Measurements from ENCODE around the gene IL6ST.
"Not testable (repeated sequence)": the region's sequence is repeated elsewhere in the genome, so short reads cannot be mapped to it uniquely, and the experiment has no call there.

IL6ST gene

DNA sequence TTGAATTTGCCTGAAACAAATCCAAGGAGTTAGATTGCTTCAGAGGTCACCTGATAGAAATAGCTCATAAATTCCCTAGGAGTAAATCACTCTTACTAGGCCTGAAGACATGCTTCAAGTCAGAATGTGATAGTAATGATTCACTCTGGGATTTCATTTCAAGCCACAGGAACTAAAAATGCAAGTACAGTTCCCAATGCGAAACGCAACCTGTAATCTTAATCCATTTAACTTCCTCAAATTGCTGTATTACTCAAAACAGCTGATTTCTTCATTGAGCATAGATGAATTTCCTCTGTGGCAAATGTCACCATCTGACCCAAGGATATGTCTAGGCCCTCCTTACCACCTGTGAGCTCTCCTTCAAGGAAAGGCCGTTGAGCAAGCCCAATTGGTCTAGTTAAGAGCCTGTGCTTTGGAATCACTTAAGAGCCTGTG is 32.1 kb upstream of the IL6ST start:
- no peak for DNase-seq (ENCODE audit: extremely low spot score)
- CTCF ChIA-PET, result interaction anchor here (0.6 kb wide), 1 partner anchor 31 kb away, joined by 3 read pairs; no protein-coding TSS in a partner anchor
- POLR2A ChIA-PET, result no interaction called here
- TF ChIP-seq NFRKB (IDR thresholded peaks at IDR 0.05), result no peak
- TF ChIP-seq ZNF384 (IDR thresholded peaks at IDR 0.05), result no peak
- no peak for TF ChIP-seq ARNT (IDR thresholded peaks at IDR 0.05)
- TF ChIP-seq FOXK2 (IDR thresholded peaks at IDR 0.05), result no peak
- TF ChIP-seq PKNOX1 (IDR thresholded peaks at IDR 0.05), result no peak
- no peak for TF ChIP-seq LEF1 (IDR thresholded peaks at IDR 0.05; ENCODE audit: borderline replicate concordance)
- no peak for TF ChIP-seq ELF4 (IDR thresholded peaks at IDR 0.05)
- no peak for TF ChIP-seq BHLHE40 (IDR thresholded peaks at IDR 0.05; ENCODE audit: borderline replicate concordance)
- no peak for TF ChIP-seq FOXM1 (IDR thresholded peaks at IDR 0.05; ENCODE audit: borderline replicate concordance)
- no peak for TF ChIP-seq CTBP1 (IDR thresholded peaks at IDR 0.05; ENCODE audit: borderline replicate concordance)
- no peak for TF ChIP-seq SP1 (IDR thresholded peaks at IDR 0.05)
- TF ChIP-seq FOXA1 (IDR thresholded peaks at IDR 0.05), result no peak

GRCh38 chr5:56025151-56025885 is 30.6 kb upstream of the IL6ST start:
- ChIA-PET CTCF (no interaction called here), POLR2A (no interaction called here)
- TF ChIP-seq TARDBP (IDR thresholded peaks at IDR 0.05) (no peak), SP1 (IDR thresholded peaks at IDR 0.05) (no peak), FOXM1 (IDR thresholded peaks at IDR 0.05; ENCODE audit: borderline replicate concordance) (no peak), NFRKB (IDR thresholded peaks at IDR 0.05) (no peak), FOXK2 (IDR thresholded peaks at IDR 0.05) (no peak), ZNF384 (IDR thresholded peaks at IDR 0.05) (no peak), LEF1 (IDR thresholded peaks at IDR 0.05; ENCODE audit: borderline replicate concordance) (no peak), CTBP1 (IDR thresholded peaks at IDR 0.05; ENCODE audit: borderline replicate concordance) (no peak), PKNOX1 (IDR thresholded peaks at IDR 0.05) (no peak), ARNT (IDR thresholded peaks at IDR 0.05) (no peak), HDGF (IDR thresholded peaks at IDR 0.05; ENCODE audit: borderline replicate concordance) (no peak), L3MBTL2 (conservative IDR thresholded peaks at IDR 0.05) (no peak), FOXA1 (IDR thresholded peaks at IDR 0.05) (no peak), ELF4 (IDR thresholded peaks at IDR 0.05) (no peak), SUZ12 (IDR thresholded peaks at IDR 0.05) (no peak), BHLHE40 (IDR thresholded peaks at IDR 0.05; ENCODE audit: borderline replicate concordance) (no peak)

DNA sequence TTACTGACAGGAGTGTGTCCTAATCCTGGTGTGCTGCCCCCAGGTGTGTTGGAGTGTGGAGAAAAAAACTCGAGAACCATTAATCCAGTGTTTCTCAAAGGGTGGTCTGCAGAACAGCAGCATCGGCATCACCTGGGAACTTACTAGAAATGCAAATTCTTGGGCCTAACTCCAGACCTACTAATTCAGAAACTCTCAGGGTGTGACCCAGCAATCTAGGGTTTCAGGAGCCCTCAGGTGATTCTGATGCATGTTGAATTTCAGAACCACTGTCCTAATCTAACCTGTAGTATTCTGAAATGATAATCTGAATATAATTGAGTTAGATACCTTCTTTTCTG is 30.0 kb upstream of the IL6ST start:
- no peak for DNase-seq (ENCODE audit: extremely low spot score)
- TF ChIP-seq SP1 (IDR thresholded peaks at IDR 0.05) (no peak), LEF1 (IDR thresholded peaks at IDR 0.05; ENCODE audit: borderline replicate concordance) (no peak)
- POLR2A ChIA-PET, result no interaction called here
- CTCF ChIA-PET, result no interaction called here

More at GRCh38 chr5:56025151-56025885, 30.6 kb upstream of the IL6ST start:
- no peak for DNase-seq (ENCODE audit: extremely low spot score)

GRCh38 chr5:56023296-56023695 is 28.5 kb upstream of the IL6ST start:
- ChIA-PET CTCF (no interaction called here), POLR2A (no interaction called here)
- DNase-seq (ENCODE audit: extremely low spot score), result no peak
- TF ChIP-seq L3MBTL2 (conservative IDR thresholded peaks at IDR 0.05), result no peak
- TF ChIP-seq TARDBP (IDR thresholded peaks at IDR 0.05), result no peak
- no peak for TF ChIP-seq ELF4 (IDR thresholded peaks at IDR 0.05)
- TF ChIP-seq FOXA1 (IDR thresholded peaks at IDR 0.05), result no peak
- no peak for TF ChIP-seq PKNOX1 (IDR thresholded peaks at IDR 0.05)

GRCh38 chr5:56019306-56020272 is 24.8 kb upstream of the IL6ST start:
- ChIA-PET CTCF (no interaction called here), POLR2A (no interaction called here)
- DNase-seq (ENCODE audit: extremely low spot score), result no peak
- TF ChIP-seq SUZ12 (IDR thresholded peaks at IDR 0.05), result no peak
- no peak for TF ChIP-seq PKNOX1 (IDR thresholded peaks at IDR 0.05)
- TF ChIP-seq HDGF (IDR thresholded peaks at IDR 0.05; ENCODE audit: borderline replicate concordance), result no peak

- CTCF ChIA-PET, result no interaction called here
- no peak for TF ChIP-seq CTBP1 (IDR thresholded peaks at IDR 0.05; ENCODE audit: borderline replicate concordance)
- POLR2A ChIA-PET, result no interaction called here
- DNase-seq (ENCODE audit: extremely low spot score), result no peak
These were observed 24.1 kb upstream of the IL6ST start for GRCh38 chr5:56018832-56019231.

DNA sequence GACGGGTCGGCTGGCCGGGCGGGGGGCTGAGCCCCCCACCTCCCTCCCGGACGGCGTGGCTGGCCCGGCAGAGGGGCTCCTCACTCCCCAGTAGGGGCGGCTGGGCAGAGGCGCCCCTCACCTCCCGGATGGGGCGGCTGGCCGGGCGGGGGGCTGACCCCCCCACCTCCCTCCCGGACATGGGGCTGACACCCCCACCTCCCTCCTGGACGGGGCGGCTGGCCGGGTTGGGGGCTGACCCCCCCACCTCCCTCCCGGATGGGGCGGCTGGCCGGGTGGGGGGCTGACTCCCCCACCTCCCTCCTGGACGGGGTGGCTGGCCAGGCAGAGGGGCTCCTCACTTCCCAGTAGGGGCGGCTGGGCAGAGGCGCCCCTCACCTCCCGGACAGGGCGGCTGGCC is 19.9 kb upstream of the IL6ST start:
- POLR2A ChIA-PET; CTCF ChIA-PET; DNase-seq (ENCODE audit: extremely low spot score): not testable (repeated sequence)

DNA sequence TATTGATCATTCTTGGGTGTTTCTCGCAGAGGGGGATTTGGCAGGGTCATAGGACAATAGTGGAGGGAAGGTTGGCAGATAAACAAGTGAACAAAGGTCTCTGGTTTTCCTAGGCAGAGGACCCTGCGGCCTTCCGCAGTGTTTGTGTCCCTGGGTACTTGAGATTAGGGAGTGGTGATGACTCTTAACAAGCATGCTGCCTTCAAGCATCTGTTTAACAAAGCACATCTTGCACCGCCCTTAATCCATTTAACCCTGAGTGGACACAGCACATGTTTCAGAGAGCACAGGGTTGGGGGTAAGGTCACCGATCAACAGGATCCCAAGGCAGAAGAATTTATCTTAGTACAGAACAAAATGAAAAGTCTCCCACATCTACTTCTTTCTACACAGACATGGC is 19.2 kb upstream of the IL6ST start:
- CTCF ChIA-PET; POLR2A ChIA-PET; DNase-seq (ENCODE audit: extremely low spot score): not testable (repeated sequence)
